ENCODE results near the gene PLCB2.

PLCB2 gene

DNA sequence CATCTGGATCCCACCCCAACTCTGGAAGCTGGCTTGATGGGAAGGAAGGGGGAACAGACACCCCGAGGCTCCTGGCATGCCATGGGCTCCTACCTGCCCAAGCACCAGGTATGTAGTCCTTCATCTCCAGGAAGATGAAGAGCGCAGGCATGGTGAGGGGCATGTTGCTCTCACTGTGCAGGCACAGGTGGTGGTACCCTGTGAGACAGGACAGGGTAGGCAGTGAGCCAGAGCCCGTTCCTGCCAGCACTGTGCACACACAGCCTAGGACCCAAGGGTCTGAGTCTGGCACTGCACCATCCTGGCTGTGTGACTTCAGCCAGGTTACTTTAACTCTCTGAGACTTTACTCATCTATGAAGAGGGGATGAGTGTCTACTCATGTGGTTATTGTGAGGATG lies 15.5 kb downstream of the PLCB2 start:
- DNase-seq (ENCODE audit: low spot score): no peak
- in situ Hi-C loops (cut with MboI; ENCODE audit: low pct_unique_long_range_greater_than_20kb, low sequenced_read_pairs, unreplicated experiment): no loop called here
- TF ChIP-seq, protein P1, sequence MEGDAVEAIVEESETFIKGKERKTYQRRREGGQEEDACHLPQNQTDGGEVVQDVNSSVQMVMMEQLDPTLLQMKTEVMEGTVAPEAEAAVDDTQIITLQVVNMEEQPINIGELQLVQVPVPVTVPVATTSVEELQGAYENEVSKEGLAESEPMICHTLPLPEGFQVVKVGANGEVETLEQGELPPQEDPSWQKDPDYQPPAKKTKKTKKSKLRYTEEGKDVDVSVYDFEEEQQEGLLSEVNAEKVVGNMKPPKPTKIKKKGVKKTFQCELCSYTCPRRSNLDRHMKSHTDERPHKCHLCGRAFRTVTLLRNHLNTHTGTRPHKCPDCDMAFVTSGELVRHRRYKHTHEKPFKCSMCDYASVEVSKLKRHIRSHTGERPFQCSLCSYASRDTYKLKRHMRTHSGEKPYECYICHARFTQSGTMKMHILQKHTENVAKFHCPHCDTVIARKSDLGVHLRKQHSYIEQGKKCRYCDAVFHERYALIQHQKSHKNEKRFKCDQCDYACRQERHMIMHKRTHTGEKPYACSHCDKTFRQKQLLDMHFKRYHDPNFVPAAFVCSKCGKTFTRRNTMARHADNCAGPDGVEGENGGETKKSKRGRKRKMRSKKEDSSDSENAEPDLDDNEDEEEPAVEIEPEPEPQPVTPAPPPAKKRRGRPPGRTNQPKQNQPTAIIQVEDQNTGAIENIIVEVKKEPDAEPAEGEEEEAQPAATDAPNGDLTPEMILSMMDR (IDR thresholded peaks at IDR 0.05; ENCODE audit: extremely low read depth, insufficient read depth, missing control alignments): no peak

DNA sequence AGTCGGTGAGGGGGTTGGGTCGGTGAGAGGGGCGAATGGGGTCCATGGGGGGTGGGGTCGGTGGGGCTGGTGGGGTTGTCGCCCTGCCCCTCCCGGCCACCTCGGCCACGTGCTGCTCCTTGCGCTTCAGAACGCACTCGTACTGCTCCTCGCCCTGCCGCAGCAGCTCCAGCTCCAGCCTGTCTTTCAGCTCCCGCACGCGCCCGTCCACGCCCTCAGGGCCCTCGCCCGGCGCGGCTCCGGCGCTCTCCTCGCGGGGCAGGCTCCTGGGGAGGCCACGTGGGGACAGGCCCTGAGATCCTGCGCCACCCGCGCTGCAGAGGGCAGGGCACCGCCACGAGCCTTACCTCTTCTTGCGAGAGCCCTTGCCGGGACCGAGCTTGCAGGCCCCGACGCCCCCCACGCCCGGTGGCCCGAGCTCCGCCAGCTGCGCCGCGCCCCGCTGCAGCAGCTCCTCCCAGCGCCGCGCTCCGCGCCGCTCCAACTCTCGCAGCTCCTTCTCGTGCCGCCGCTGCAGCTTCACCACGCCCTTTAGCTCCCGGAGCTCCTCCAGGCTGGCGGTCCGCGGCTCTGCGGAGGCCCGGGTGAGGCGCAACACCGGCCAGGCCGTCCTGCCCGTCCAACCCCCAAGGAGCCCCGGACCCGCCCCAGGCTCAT lies 16.7 kb downstream of the PLCB2 start:
- in situ Hi-C loops (cut with MboI; ENCODE audit: low pct_unique_long_range_greater_than_20kb, low sequenced_read_pairs, unreplicated experiment): no loop called here
- TF ChIP-seq, protein P1 (IDR thresholded peaks at IDR 0.05; ENCODE audit: extremely low read depth, insufficient read depth, missing control alignments): no peak
- no peak for DNase-seq (ENCODE audit: low spot score)

DNA sequence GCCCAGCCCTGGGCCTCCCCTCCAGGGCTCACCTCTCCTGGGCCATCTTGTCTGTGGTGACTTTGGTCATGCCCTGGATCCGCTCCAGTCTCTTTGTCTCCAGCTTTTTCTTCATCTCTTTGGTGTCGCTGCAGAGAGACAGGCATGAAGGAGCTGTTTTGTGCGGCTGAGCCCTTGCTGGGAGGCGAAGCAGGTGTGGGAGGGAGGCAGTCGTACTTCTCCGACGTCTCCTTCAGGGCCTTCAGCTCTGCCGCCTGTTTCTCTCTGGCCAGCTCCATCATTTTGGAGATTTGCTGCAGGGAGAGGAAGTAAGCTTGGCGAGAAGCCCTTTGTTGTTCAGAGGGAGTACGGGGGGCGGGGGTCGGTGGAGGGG lies 17.2 kb downstream of the PLCB2 start:
- in situ Hi-C loops (cut with MboI; ENCODE audit: low pct_unique_long_range_greater_than_20kb, low sequenced_read_pairs, unreplicated experiment): no loop called here
- TF ChIP-seq, protein P1 (IDR thresholded peaks at IDR 0.05; ENCODE audit: extremely low read depth, insufficient read depth, missing control alignments): no peak
- no peak for DNase-seq (ENCODE audit: low spot score)

DNA sequence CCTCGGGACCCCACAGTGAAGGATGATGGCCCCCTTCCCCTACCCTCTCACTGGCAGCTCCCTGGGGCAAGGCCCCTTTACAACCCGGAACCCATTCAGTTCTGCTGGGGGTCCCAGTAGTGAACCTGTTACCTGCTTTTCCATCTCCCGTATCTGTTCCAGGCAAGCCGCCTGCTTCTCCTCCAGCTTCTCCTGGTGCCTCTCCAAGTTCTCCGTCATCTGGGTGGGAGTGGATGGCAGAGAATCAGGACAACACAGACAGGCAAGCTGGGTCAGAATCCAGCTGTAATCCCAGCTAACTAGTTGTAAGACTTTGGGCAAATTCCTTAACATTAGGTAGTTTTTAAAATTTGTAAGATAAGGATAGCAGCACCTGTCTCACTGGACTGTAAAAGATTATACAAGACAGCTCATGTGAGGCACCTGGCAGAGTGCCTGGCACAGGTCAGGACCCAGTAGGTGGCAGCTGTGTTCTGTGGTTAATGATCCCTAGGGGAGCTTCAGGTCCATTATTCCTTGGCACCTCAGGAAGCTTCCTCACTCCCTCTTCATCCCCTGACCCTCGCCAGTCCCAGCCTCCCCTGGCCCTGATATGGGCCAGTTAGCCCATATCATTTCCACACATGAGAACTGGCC lies 18.5 kb downstream of the PLCB2 start:
- in situ Hi-C loops (cut with MboI; ENCODE audit: low pct_unique_long_range_greater_than_20kb, low sequenced_read_pairs, unreplicated experiment): no loop called here
- no peak for DNase-seq (ENCODE audit: low spot score)
- TF ChIP-seq, protein P1 (IDR thresholded peaks at IDR 0.05; ENCODE audit: extremely low read depth, insufficient read depth, missing control alignments): no peak

DNA sequence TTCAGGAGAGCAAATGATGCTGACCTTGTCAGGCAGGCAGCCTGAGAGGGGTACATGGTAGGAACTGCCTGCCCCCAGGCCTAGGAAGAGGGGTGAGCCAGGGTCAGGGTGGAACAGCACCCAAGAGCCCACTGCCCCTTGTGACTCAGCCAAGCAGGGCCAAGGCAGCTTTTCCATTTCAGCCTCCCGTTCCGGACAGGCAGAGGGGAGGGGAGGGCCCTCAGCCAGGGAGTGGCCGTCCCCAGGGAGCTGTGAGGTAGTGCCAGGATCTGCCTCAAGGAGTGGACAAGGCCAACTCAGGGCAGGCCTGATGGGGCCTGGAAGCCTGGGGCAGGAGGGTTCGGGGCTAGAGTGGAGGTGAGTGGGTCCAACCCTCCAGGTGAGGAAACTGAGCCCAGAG lies 19.8 kb downstream of the PLCB2 start:
- in situ Hi-C loops (cut with MboI; ENCODE audit: low pct_unique_long_range_greater_than_20kb, low sequenced_read_pairs, unreplicated experiment): no loop called here
- TF ChIP-seq, protein P1 (IDR thresholded peaks at IDR 0.05; ENCODE audit: extremely low read depth, insufficient read depth, missing control alignments): no peak
- no peak for DNase-seq (ENCODE audit: low spot score)

DNA sequence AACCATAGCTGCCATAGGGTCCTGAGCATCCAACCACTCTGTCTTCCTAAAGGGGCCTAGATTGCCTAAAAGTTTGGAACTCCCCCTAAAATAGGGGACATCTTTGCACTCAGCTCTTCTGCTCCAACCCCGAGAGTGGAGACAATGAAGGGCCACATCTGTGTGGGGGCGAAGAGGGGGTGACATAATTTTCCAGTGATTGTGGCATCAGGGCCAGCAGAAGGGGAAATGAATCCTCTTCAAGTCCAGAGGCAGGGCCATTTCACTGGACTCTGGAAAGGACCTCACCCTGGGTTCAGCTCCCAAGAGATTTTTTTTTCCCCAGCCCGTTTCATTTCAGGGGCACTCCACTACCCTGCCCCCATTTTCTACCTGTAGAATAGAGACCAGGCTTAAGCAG lies 20.2 kb downstream of the PLCB2 start:
- in situ Hi-C loops (cut with MboI; ENCODE audit: low pct_unique_long_range_greater_than_20kb, low sequenced_read_pairs, unreplicated experiment): no loop called here
- TF ChIP-seq, protein P1 (IDR thresholded peaks at IDR 0.05; ENCODE audit: extremely low read depth, insufficient read depth, missing control alignments): no peak
- no peak for DNase-seq (ENCODE audit: low spot score)

Data from GM13977 (cell line).